GM19455 (cell line): ENCODE results near the gene AKR7A3.
A peak's percentile ranks its signal among the peaks of the same experiment; 100 is the strongest.
"Not testable (repeated sequence)": the region's sequence is repeated elsewhere in the genome, so short reads cannot be mapped to it uniquely, and the experiment has no call there.

Experiments
- ATAC-seq: cut with Tn5 transposase; IDR thresholded peaks from one replicate; pipeline ENCODE4 v1.9.1; 2021; ENCODE audit not compliant: unreplicated experiment

The AKR7A3 gene

DNA sequence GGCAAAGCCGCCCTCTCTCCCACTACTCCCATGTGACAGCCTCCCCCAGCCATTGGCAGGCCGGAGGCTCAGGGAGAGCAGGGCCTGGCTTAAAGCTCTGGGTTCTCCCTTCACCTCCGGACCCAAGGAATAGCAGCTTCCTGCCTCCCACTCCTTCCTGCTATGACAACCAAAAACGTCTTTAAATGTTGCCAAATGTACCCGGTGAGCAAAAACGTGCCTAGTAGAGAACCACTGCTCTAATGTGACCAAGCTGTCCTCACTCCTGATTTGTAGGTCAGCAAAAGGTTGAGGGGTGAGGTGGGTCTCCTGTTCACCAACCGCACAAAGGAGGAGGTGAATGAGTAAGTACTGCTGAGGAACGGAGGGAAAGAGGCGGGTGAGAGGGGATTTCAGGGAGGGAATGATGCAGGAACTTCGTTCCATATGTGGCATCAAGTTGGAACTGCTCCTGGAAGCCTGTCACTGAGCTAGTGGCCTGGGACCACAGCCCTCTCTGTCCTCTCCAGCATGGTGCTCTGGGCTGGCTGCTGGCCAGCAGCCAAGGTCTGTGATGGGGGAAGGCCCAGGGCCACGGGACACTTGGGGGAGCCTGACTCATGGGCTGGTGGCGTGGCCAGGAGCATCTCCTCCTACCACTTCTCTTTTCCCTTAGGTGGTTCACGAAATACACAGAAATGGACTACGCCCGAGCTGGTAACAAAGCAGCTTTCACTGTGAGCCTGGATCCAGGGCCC is 31.2 kb downstream of the AKR7A3 start:
- ATAC-seq, result no peak

DNA sequence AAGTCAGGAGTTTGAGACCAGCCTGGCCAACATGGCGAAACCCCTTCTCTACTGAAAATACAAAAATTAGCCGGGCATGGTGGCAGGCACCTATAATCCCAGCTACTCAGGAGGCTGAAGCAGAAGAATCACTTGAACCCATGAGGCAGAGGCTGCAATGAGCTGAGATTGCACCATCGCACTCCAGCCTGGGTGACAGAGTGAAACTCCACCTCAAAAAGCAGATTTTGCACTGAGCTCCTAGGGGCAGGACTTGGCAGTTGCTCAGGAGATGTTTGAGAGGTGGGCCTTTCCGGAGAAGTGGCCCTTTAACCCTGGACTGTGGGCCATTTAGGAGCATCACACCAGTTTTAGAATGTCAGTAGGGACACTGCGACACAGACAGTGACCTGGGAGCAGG is 32.3 kb downstream of the AKR7A3 start:
- not testable (repeated sequence) for ATAC-seq

DNA sequence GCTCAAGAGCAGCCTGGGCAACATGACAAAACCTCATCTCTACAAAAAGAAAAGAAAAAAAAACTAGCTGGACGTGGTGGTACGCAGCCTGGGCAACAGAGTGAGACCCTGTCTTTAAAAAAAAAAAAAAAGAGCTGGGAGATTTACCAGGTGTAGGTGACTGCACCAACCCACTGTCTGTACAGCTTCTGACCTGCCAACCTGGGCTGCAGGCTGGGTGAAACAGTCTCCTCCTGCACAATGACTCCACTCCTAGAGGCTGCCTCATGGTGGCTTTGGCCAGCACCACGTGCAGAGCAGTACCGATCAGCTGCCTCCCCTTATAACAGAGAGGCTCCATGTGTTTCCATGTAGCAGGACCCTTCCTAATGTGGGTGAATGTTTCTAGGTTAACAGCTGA is 33.3 kb downstream of the AKR7A3 start:
- no peak for ATAC-seq

DNA sequence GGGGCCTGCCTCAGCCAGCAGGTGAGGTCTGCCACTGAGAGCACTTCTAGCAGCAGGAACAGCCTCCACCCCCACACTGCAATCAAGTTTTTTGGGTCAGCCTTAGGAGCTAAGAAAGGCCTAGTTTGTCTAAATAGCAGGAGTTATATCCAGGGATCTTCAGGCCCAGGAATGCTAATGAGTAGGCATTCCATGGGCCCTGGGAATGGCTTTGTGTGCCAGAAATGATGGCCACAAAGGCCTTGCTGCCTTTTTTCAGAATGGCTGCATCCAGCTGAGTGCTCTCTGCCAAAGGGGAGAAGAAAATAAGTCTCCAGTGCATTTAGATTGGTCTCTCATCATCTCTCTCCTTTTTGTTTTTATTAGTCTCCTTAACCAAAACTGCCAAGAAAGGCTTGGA is 34.2 kb downstream of the AKR7A3 start:
- no peak for ATAC-seq

DNA sequence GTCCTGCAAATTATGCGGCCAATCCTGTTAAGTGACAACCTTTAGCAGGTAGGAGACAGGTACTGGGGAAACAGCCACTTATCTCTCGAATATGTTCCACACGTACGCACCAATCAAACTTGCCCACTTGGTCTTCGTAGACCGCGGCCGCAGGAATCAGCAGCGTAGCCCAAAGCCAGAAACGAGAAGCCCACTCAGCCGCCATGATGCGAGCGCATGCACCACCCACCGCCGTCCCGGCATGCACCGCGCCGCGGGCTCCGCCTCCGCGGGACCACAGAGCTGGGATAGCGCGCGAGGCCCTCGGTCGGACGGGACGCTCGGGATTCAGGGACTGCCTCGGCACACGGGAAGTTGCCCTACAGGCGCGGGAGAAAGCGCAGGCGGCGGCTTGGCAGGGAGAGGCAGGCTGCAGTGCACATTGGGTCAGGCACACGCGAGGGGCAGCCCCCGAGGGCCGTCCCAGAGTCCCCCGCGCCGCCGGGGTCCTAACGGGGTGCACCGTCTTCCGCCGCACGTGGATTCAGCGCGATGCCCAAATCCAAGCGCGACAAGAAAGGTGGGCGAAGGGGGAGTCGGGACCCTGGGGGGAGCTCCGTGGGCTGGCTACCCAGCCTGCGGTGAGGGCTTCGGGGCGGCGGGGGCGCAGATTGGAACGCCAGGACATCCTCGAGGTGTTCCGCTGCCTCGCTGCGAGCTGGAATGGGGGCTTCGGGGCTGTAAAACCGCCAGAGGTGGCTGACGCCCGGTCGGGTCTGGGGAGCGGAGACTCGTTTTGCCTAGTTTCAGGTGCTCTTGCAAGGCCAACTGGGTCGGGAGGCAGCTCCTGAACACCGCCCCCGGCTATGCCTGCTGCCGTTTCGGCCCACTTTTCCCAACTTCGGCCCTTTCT is 37.0 kb downstream of the AKR7A3 start, which contains the start of the genes EMC1 and MRTO4:
EMC1 (minus strand) TSS at position 220 of the 892 bp plus-strand sequence; CDS start at position 205, 15 bp downstream.
MRTO4 (plus strand) TSS at position 501 of the 892 bp plus-strand sequence; CDS start at position 532, 31 bp downstream.
- ATAC-seq, result peak; percentile 84

DNA sequence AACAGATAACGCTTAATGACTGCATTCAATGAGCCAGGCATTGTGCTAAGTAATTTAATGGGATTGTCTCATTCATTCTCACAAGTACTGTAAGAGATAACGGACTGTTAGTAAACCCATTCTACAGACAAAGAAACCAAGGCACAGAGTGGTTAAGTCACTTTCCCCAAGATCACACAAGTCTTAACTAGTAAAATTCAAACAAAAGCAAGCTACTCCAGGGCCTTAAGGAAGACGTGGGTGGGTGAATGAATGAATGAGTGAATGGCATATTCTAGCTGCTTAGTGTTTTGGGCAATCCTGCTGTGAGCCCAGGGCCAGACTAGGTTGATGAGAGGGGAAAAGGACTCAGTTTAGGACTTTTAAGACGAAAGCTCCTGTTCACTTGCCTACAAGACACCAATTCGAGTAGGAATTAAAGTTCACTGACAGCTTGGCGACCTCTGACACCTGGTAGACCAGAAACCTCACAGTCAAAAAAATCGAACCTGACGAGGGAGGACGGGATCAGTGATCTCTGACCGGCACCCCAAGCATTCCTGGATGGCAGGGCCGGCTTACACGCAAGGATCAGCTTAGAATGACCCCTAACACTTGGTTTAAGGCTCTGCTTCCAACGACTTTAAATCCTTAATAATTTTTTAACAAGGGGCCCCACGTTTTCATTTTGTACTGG is 37.8 kb downstream of the AKR7A3 start:
- no peak for ATAC-seq

DNA sequence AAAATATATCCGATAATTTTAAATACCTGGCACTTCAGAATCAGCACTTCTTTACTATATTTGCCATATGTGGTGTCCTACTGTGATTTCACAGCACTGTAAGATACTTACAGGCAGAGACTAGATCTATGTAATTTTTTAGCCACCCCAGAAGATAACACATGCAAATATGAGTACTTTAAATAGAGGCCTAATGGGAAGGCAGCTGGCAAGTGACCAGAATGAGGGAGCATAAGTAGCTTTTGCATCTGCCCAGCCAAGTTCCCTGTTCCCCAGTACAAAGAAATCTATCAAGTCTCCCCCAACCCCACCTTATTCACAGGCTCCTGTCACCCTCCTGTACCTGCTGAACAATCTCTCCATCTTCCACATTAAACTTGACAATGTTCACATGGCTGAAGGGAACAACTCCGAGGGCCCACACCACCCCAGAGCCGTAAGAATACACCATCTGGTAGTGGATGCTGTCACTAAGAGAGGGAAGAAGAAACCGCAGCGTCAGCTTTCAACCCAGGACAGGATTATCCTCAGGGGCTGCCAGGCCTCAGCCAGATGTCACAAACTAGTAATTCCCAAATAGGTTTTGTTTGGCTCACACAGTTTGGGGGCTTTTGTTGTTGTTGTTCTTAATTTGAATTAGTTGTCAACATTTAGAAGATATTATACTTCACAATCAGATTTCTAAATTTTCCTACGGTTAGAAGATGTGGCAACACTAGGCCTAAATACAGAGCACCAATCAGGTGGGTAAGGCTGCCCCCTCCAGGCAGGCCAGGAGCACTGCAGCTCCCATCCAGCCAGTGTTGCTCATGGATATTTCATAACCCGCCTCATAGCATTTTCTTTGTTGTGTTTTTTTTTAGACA is 47.7 kb downstream of the AKR7A3 start:
- peak; percentile 59 for ATAC-seq

DNA sequence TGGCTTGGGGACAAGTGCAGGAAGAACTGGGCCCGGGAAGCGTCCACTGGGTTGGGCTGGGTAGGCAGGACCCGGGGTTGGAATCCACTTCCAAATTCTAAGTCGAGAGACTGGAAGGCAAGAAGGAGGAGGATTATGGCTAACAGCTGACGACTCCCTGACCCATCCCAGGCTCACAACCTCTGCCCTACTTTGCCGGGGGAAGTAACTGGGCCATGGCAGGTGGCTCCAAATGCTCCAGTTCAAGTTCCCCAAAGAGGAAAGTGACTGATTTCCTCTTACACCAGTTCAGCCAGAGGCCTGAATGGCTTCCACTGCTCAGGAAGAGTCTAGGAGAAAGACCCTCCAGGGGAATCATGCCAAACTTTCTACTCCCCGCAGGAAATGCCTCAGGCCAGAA is 48.7 kb downstream of the AKR7A3 start:
- no peak for ATAC-seq

DNA sequence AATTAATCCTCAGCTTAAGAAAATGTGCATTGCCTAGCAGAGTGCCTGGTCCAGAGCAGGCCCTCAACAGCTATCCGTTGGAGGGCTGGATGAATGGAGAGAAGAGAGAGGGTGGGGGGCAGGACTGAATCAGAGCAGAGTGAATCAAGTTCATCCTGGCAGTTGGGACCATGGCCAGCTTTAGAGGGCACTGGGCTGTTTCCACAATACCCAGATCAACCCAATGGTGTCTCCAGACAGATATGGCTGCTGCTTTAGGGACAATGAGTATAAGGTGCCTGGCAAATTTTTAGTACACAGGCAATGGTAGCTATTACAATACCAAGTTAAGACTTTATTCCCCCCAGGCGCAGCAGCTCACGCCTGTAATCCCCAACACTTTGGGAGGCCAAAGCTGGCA is 54.3 kb downstream of the AKR7A3 start:
- no peak for ATAC-seq
